ENCODE results near the gene MAGI3.

The MAGI3 gene

GRCh38 chr1:113648478-113648877 is 258.2 kb downstream of the MAGI3 start:
- no peak for TF ChIP-seq FOXP2 (optimal IDR thresholded peaks at IDR 0.05; ENCODE audit: borderline replicate concordance, extremely low read depth, extremely low read length, insufficient read depth)
- TF ChIP-seq TAF1 (IDR thresholded peaks at IDR 0.05; ENCODE audit: borderline replicate concordance, insufficient read depth, low read length): no peak
- TF ChIP-seq POLR2AphosphoS5 (IDR thresholded peaks at IDR 0.05; ENCODE audit: low read depth, low read length): no peak
- TF ChIP-seq SIN3A (IDR thresholded peaks at IDR 0.05; ENCODE audit: borderline replicate concordance, insufficient read depth, low read length): no peak
- no peak for TF ChIP-seq REST (IDR thresholded peaks at IDR 0.05; ENCODE audit: insufficient read depth in 1 of 2, low read depth in 2 of 2, low read length in 2 of 2)

- TF ChIP-seq FOXP2 (optimal IDR thresholded peaks at IDR 0.05; ENCODE audit: borderline replicate concordance, extremely low read depth, extremely low read length, insufficient read depth) (no peak), SIN3A (IDR thresholded peaks at IDR 0.05; ENCODE audit: borderline replicate concordance, insufficient read depth, low read length) (no peak), POLR2AphosphoS5 (IDR thresholded peaks at IDR 0.05; ENCODE audit: low read depth, low read length) (no peak), REST (IDR thresholded peaks at IDR 0.05; ENCODE audit: insufficient read depth in 1 of 2, low read depth in 2 of 2, low read length in 2 of 2) (no peak), TAF1 (IDR thresholded peaks at IDR 0.05; ENCODE audit: borderline replicate concordance, insufficient read depth, low read length) (no peak)
Measured at GRCh38 chr1:113652771-113653170, 262.5 kb downstream of the MAGI3 start.

GRCh38 chr1:113653741-113654140 is 263.4 kb downstream of the MAGI3 start:
- TF ChIP-seq TAF1 (IDR thresholded peaks at IDR 0.05; ENCODE audit: borderline replicate concordance, insufficient read depth, low read length) (no peak), SIN3A (IDR thresholded peaks at IDR 0.05; ENCODE audit: borderline replicate concordance, insufficient read depth, low read length) (no peak), POLR2AphosphoS5 (IDR thresholded peaks at IDR 0.05; ENCODE audit: low read depth, low read length) (no peak), REST (IDR thresholded peaks at IDR 0.05; ENCODE audit: insufficient read depth in 1 of 2, low read depth in 2 of 2, low read length in 2 of 2) (no peak)

- TF ChIP-seq REST (IDR thresholded peaks at IDR 0.05; ENCODE audit: insufficient read depth in 1 of 2, low read depth in 2 of 2, low read length in 2 of 2) (no peak), TAF1 (IDR thresholded peaks at IDR 0.05; ENCODE audit: borderline replicate concordance, insufficient read depth, low read length) (no peak), SIN3A (IDR thresholded peaks at IDR 0.05; ENCODE audit: borderline replicate concordance, insufficient read depth, low read length) (no peak), FOXP2 (optimal IDR thresholded peaks at IDR 0.05; ENCODE audit: borderline replicate concordance, extremely low read depth, extremely low read length, insufficient read depth) (no peak), POLR2AphosphoS5 (IDR thresholded peaks at IDR 0.05; ENCODE audit: low read depth, low read length) (no peak)
Measured at GRCh38 chr1:113654883-113655282, 264.6 kb downstream of the MAGI3 start.

- TF ChIP-seq TAF1 (IDR thresholded peaks at IDR 0.05; ENCODE audit: borderline replicate concordance, insufficient read depth, low read length) (no peak), FOXP2 (optimal IDR thresholded peaks at IDR 0.05; ENCODE audit: borderline replicate concordance, extremely low read depth, extremely low read length, insufficient read depth) (no peak)
Measured at GRCh38 chr1:113657126-113657525, 266.8 kb downstream of the MAGI3 start.

All from PFSK-1 (cell line).